Effector CD4-positive, alpha-beta T cell (primary cell): ENCODE results near the gene CYP4F3.
"Not testable (repeated sequence)": the region's sequence is repeated elsewhere in the genome, so short reads cannot be mapped to it uniquely, and the experiment has no call there.

Experiments
- DNase-seq: peaks from one replicate; pipeline ENCODE4 v3.0.0-alpha.2; 2020

Gene CYP4F3

GRCh38 chr19:15633082-15633835, 7.4 kb upstream of the CYP4F3 start:
- DNase-seq: no peak

GRCh38 chr19:15634105-15634504, 6.6 kb upstream of the CYP4F3 start:
- no peak for DNase-seq

- DNase-seq: no peak
Measured at GRCh38 chr19:15635016-15635805, 5.5 kb upstream of the CYP4F3 start.

GRCh38 chr19:15636026-15636425, 4.7 kb upstream of the CYP4F3 start:
- no peak for DNase-seq

DNA sequence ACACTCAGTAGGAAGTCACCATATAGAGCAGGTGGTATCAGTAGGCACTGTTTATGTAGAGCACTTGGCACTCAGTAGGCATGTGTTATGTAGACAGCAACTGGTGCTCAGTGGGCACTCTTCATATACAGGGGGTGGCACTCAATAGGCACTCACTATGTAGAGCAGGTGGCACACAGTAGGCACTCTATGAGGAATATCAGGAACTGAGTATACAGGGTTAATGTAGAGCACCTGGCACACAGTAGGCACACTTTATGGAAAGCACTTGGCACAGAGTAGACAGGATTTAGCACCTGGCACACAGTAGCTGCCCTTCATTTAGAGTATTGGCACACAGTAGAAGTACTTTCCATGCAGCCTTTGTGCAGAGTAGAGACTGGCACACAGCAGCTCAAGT, 1.1 kb upstream of the CYP4F3 start:
- DNase-seq: no peak

GRCh38 chr19:15640904-15641597, 354 bp downstream of the CYP4F3 start:
- no peak for DNase-seq

GRCh38 chr19:15641901-15642491, 1.3 kb downstream of the CYP4F3 start:
- DNase-seq: no peak

DNA sequence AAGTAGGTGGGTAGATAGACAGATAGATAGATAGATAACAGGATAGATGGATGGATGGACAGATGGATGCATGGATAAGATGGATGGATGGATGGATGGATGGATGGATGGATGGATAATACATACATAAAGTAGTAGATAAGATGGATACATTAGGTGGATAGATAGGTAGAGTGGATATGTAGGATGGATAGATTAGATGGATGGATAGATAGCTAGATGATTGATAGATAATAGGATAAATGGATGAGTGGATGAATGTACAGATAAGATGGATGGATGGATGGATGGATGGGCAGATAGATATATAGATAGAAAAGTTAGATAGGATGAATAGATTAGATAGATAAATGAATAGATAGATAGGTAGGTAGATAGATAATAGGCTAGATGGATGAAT, 2.1 kb downstream of the CYP4F3 start:
- DNase-seq: no peak

- no peak for DNase-seq
Measured at GRCh38 chr19:15643387-15643786, 2.7 kb downstream of the CYP4F3 start.

GRCh38 chr19:15644066-15644741, 3.5 kb downstream of the CYP4F3 start:
- DNase-seq: no peak

- DNase-seq: no peak
Measured at GRCh38 chr19:15644816-15645215, 4.1 kb downstream of the CYP4F3 start.

GRCh38 chr19:15649526-15649925, 8.8 kb downstream of the CYP4F3 start:
- DNase-seq: no peak

DNA sequence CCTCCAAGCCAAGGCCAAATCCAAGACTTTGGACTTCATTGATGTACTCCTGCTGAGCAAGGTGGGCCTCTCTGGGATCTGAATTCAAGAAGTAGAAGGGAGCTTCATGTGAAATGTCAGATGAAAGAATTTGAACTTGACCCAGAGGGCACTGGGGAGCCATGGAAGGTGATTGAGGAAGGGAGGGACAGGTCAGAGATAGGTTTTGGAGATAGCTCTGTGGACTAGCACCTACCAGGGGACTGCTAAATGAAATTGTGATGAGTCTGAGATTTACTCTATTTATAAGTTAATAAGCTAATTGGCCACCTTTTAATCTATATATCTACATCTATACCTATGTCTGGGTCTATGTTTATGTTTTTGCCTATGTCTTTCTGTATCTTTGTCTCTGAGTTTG, 9.4 kb downstream of the CYP4F3 start:
- not testable (repeated sequence) for DNase-seq

- DNase-seq: no peak
Measured at GRCh38 chr19:15651791-15652190, 11.1 kb downstream of the CYP4F3 start.

DNA sequence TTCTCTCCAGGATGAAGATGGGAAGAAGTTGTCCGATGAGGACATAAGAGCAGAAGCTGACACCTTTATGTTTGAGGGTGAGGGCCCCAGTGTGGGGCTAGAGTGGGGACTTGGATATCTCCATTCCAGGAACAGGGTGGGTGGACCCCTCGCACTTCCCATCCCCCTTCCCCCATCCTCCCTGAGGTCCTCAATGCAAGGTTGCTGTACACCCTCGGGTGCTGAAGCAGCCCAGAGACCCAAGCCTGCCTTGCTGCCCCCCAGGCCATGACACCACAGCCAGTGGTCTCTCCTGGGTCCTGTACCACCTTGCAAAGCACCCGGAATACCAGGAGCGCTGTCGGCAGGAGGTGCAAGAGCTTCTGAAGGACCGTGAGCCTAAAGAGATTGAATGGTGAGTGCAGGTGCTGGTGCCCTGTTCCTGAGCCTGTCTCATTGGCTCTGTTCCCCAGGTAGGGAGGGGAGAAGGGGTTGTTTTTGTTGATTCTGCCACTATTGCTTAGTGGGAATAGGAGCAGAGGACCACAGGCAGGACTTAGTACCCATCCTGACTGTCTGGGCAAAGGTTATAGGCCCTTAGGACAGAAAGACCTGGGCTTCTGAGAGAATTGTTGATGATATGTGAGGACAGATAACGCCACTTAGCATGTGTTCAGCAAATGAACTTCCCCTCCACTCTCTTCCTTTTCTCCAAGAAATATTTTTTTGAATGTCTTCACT, 12.0 kb downstream of the CYP4F3 start:
- no peak for DNase-seq

- no peak for DNase-seq
Measured at GRCh38 chr19:15656467-15656866, 15.8 kb downstream of the CYP4F3 start.

DNA sequence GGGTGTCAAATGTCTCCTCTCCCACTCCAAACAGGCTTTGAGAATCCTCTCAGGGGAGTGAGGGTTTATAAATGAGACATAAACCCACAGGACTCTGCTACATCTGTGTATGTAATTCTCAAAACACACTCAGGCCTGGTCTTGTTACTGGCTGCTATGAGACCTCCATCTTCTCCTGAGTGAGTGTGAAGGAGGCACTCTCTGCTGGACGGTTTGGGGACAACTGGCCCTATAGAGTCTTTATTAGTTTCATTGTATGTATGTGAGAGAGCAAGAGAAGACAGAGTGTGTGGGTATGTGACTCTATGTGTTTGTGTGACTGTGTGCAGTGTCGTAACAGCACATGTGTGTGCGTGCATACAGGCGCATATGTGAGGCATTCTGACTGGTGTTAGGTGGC, 22.6 kb downstream of the CYP4F3 start:
- DNase-seq: no peak

GRCh38 chr19:15666186-15666585, 25.5 kb downstream of the CYP4F3 start:
- DNase-seq: no peak

- DNase-seq: no peak
Measured at GRCh38 chr19:15666883-15667282, 26.2 kb downstream of the CYP4F3 start.

GRCh38 chr19:15669440-15669839, 28.7 kb downstream of the CYP4F3 start:
- DNase-seq: no peak

GRCh38 chr19:15669891-15670290, 29.2 kb downstream of the CYP4F3 start:
- no peak for DNase-seq

- DNase-seq: no peak
Measured at GRCh38 chr19:15671237-15671821, 30.6 kb downstream of the CYP4F3 start.
